HFFc6 (cell line): Measurements from ENCODE around the gene GPR150. TPM values are rescaled to one million over a fixed set of nuclear protein-coding genes. Genes with fewer than 3 reads are reported as not detected.

Experiments
- DNase-seq: peaks from one replicate; pipeline ENCODE4 v3.0.0-alpha.2; 2018
- H3K27ac Mint-ChIP-seq: 2 replicates; pipeline ENCODE4 v1.8.0; 2020; ENCODE audit warnings: mild to moderate bottlenecking, mixed read lengths
- H3K27me3 Mint-ChIP-seq: 2 replicates; pipeline ENCODE4 v1.8.0; 2021; ENCODE audit warnings: mild to moderate bottlenecking, moderate library complexity, mixed read lengths; ENCODE audit not compliant: insufficient read depth
- H3K36me3 Mint-ChIP-seq: 2 replicates; pipeline ENCODE4 v1.8.0; 2021; ENCODE audit warnings: low read depth, mixed read lengths
- H3K4me1 Mint-ChIP-seq: 2 replicates; pipeline ENCODE4 v1.8.0; 2020; ENCODE audit warnings: low read depth, mixed read lengths
- H3K4me3 Mint-ChIP-seq: 2 replicates; pipeline ENCODE4 v1.8.0; 2020; ENCODE audit warnings: mild to moderate bottlenecking, moderate library complexity, mixed read lengths
- H3K9me3 Mint-ChIP-seq: 2 replicates; pipeline ENCODE4 v1.8.0; 2020; ENCODE audit warnings: mild to moderate bottlenecking, mixed read lengths
- long read RNA-seq: library from polyadenylated mRNA; unstranded; transcript quantifications from one replicate; pipeline ENCODE4 v2.0.0, GENCODE V29; 2019
- total RNA-seq, 6 experiments: library from RNA; stranded (reverse); fragmentation: NEBNext Ultra II Directional; extraction: Animal tissue kit (Norgen Biotek cat#: 25700); gene quantifications; 2 replicates in 1 of 6; 3 replicates in 5 of 6; pipeline ENCODE4 v1.2.3, GENCODE V29; 2021
- TF ChIP-seq, protein P1 (sequence below): fragments of 200-600 bp; sonication (generic); IDR thresholded peaks from 2 replicates; pipeline ENCODE4 v1.5.0; 2021; ENCODE audit warnings: antibody characterized with exemption, mild to moderate bottlenecking

Gene GPR150
- under 1 TPM; 0.14 to 0.35 (median 0.22) TPM for total RNA-seq
- long read RNA-seq: 0 reads

DNA sequence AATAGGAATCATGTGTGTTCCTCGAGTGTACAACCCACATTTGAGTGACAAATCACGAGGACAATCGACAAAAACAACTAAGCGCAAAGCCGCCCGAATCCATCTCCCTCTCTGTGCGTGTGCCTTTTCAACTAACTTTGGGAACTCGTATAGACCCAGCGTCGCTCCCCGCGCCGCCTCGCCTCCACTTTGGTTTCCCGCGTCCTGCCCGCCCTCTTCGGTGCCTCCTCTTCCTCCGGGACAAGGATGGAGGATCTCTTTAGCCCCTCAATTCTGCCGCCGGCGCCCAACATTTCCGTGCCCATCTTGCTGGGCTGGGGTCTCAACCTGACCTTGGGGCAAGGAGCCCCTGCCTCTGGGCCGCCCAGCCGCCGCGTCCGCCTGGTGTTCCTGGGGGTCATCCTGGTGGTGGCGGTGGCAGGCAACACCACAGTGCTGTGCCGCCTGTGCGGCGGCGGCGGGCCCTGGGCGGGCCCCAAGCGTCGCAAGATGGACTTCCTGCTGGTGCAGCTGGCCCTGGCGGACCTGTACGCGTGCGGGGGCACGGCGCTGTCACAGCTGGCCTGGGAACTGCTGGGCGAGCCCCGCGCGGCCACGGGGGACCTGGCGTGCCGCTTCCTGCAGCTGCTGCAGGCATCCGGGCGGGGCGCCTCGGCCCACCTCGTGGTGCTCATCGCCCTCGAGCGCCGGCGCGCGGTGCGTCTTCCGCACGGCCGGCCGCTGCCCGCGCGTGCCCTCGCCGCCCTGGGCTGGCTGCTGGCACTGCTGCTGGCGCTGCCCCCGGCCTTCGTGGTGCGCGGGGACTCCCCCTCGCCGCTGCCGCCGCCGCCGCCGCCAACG lies at the start of gene GPR150:
TSS of gene GPR150 (plus strand) at position 58 of the 840 bp plus-strand sequence. CDS start at position 247, 189 bp downstream.
- TF ChIP-seq, protein P1, sequence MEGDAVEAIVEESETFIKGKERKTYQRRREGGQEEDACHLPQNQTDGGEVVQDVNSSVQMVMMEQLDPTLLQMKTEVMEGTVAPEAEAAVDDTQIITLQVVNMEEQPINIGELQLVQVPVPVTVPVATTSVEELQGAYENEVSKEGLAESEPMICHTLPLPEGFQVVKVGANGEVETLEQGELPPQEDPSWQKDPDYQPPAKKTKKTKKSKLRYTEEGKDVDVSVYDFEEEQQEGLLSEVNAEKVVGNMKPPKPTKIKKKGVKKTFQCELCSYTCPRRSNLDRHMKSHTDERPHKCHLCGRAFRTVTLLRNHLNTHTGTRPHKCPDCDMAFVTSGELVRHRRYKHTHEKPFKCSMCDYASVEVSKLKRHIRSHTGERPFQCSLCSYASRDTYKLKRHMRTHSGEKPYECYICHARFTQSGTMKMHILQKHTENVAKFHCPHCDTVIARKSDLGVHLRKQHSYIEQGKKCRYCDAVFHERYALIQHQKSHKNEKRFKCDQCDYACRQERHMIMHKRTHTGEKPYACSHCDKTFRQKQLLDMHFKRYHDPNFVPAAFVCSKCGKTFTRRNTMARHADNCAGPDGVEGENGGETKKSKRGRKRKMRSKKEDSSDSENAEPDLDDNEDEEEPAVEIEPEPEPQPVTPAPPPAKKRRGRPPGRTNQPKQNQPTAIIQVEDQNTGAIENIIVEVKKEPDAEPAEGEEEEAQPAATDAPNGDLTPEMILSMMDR: 0 out of 2 replicates have a peak, but pooled peaks have one; percentile 13
- no peaks in the 10 kb centered on the region for H3K36me3 Mint-ChIP-seq
- H3K4me1 Mint-ChIP-seq: peaks cover 16% of the 10 kb centered on the region
- H3K27me3 Mint-ChIP-seq: peaks cover 7% of the 10 kb centered on the region
- no peak within 1 kb of the TSS for H3K27ac Mint-ChIP-seq
- peak; percentile 18 for DNase-seq
- peak within 1 kb of the TSS; percentile 84 for H3K4me3 Mint-ChIP-seq
- H3K9me3 Mint-ChIP-seq: no peaks in the 10 kb centered on the region

DNA sequence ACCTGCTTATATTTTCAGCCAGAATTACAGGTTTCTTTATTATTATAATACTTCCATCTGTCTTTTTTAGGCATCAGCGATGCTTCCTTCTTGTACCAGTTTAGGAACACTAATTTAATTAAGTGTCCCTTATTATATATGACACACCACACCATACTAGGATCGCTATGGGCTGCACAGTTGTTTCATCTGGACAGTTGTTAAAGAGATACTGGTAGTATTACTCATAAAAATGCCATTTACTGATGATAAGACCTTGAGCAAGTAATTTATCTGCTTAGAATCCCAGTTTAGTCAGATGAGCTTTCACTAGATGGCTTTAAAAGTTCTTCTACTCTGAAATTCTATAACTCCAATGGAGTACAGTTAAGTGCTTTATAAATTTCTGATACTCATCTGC lies 47.9 kb upstream of the GPR150 start:
- Mint-ChIP-seq H3K36me3 (peaks cover 41% of the 10 kb centered on the region), H3K4me3 (no peak overlapping the region), H3K27ac (no peak overlapping the region), H3K9me3 (no peaks in the 10 kb centered on the region), H3K4me1 (peaks cover 19% of the 10 kb centered on the region), H3K27me3 (no peaks in the 10 kb centered on the region; the same call in 1 of the 2 replicates)
- no peak for DNase-seq
- TF ChIP-seq, protein P1: no peak

DNA sequence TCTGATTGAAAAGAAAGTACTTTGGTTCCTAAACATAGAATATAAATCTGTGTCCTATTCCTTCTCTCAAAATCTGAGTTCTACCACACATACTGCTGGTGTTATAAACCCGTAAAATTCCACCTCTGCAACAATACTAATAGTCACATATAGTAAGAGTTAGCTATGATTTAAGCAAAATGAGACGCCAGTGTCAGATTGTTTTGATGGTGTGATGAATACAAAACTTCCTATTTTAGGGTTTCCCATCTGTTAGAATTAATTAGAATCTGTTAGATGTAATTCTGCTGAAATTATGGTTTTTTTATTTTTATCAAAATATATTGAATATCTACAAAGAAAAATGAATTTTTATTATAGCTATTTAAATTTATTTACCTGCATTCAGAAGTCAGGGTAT lies 38.3 kb upstream of the GPR150 start:
- no peaks in the 10 kb centered on the region for H3K9me3 Mint-ChIP-seq
- H3K27me3 Mint-ChIP-seq: no peaks in the 10 kb centered on the region
- DNase-seq: no peak
- TF ChIP-seq, protein P1: no peak
- peaks cover 24% of the 10 kb centered on the region for H3K36me3 Mint-ChIP-seq
- H3K4me3 Mint-ChIP-seq: no peak overlapping the region
- peaks cover 14% of the 10 kb centered on the region for H3K4me1 Mint-ChIP-seq
- H3K27ac Mint-ChIP-seq: no peak overlapping the region

DNA sequence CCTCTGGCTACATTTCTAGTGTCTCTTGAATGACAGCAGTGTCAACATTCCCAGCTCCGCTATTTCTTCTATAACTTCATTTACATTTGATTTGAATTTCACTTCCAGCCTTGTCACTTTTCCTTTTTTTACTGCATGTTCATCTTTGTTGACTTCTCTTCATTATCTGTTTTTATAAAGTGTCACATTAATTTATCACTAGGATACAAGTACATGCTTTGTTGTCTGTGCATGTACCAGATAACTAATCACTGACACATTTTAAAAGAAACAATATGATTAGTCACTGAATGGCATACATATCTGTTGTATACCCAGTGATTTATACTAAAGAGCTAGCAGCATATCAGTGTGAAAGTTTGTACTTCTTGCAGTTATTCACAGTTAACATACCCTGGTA lies 35.9 kb upstream of the GPR150 start:
- Mint-ChIP-seq H3K9me3 (no peaks in the 10 kb centered on the region), H3K27ac (no peak overlapping the region), H3K4me1 (peaks cover 14% of the 10 kb centered on the region), H3K4me3 (no peak overlapping the region), H3K36me3 (peaks cover 27% of the 10 kb centered on the region), H3K27me3 (no peaks in the 10 kb centered on the region)
- DNase-seq: no peak
- TF ChIP-seq, protein P1: no peak

DNA sequence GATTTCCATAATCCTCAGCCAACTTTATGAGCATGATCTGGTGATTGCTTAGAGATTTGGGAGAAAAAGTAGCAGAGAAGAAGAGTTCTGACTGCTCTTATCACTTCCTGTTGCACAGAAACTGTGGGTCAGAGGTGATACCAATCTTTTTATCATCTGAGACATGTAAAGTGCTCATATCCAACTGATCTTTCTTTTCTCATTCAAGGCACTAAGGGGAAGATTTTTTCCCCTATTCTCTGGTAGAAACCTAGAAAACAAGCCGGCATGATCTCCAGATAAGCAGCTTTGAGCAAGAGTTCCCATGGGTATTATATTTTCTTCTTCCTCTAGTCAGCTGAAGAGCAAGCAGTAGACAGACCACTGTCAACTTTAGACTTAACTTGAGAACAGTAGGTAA lies 29.0 kb upstream of the GPR150 start:
- no peaks in the 10 kb centered on the region for H3K9me3 Mint-ChIP-seq

More for the DNA sequence above, 29.0 kb upstream of the GPR150 start:
- Mint-ChIP-seq H3K27me3 (no peaks in the 10 kb centered on the region), H3K27ac (peak overlapping the region; percentile 81), H3K4me1 (peaks cover 37% of the 10 kb centered on the region), H3K36me3 (peaks cover 16% of the 10 kb centered on the region), H3K4me3 (peak overlapping the region; percentile 35; the same call in 1 of the 2 replicates)
- no peak for DNase-seq
- TF ChIP-seq, protein P1: no peak
